H1 (cell line): Measurements from ENCODE around the gene TFF3.

Source experiments
- RAD21 ChIP-seq, 2 experiments: IDR thresholded peaks in 1 of 2; conservative IDR thresholded peaks in 1 of 2; 2 replicates each; pipeline ENCODE4 v1.6.1; 2011; ENCODE audit warnings: low read depth in 2 of 2, low read length in 2 of 2, improper control_type of control experiment in 1 of 2, inconsistent platforms in 1 of 2, mild to moderate bottlenecking in 1 of 2, moderate library complexity in 1 of 2
- TF ChIP-seq, protein P1 (sequence below): IDR thresholded peaks from 2 replicates; pipeline ENCODE4 v1.6.1; 2011; ENCODE audit warnings: low read length, improper control_type of control experiment

GRCh38 chr21:42294273-42294880 lies 20.8 kb downstream of the TFF3 start:
- TF ChIP-seq RAD21 (IDR thresholded peaks at IDR 0.05 in 1 of 2, conservative IDR thresholded peaks at IDR 0.05 in 1 of 2; ENCODE audit: low read depth in 2 of 2, low read length in 2 of 2) = no peak
- TF ChIP-seq, protein P1, sequence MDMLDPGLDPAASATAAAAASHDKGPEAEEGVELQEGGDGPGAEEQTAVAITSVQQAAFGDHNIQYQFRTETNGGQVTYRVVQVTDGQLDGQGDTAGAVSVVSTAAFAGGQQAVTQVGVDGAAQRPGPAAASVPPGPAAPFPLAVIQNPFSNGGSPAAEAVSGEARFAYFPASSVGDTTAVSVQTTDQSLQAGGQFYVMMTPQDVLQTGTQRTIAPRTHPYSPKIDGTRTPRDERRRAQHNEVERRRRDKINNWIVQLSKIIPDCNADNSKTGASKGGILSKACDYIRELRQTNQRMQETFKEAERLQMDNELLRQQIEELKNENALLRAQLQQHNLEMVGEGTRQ = no peak
